GM19193 (cell line): ENCODE data around the gene DHRS7C.

Experiments
- POLR2A ChIP-seq: IDR thresholded peaks from 4 replicates; pipeline ENCODE4 v1.6.1; 2011; ENCODE audit not compliant: insufficient read depth, insufficient read length; ENCODE audit errors: extremely low read depth

DHRS7C gene, protein sequence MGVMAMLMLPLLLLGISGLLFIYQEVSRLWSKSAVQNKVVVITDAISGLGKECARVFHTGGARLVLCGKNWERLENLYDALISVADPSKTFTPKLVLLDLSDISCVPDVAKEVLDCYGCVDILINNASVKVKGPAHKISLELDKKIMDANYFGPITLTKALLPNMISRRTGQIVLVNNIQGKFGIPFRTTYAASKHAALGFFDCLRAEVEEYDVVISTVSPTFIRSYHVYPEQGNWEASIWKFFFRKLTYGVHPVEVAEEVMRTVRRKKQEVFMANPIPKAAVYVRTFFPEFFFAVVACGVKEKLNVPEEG

DNA sequence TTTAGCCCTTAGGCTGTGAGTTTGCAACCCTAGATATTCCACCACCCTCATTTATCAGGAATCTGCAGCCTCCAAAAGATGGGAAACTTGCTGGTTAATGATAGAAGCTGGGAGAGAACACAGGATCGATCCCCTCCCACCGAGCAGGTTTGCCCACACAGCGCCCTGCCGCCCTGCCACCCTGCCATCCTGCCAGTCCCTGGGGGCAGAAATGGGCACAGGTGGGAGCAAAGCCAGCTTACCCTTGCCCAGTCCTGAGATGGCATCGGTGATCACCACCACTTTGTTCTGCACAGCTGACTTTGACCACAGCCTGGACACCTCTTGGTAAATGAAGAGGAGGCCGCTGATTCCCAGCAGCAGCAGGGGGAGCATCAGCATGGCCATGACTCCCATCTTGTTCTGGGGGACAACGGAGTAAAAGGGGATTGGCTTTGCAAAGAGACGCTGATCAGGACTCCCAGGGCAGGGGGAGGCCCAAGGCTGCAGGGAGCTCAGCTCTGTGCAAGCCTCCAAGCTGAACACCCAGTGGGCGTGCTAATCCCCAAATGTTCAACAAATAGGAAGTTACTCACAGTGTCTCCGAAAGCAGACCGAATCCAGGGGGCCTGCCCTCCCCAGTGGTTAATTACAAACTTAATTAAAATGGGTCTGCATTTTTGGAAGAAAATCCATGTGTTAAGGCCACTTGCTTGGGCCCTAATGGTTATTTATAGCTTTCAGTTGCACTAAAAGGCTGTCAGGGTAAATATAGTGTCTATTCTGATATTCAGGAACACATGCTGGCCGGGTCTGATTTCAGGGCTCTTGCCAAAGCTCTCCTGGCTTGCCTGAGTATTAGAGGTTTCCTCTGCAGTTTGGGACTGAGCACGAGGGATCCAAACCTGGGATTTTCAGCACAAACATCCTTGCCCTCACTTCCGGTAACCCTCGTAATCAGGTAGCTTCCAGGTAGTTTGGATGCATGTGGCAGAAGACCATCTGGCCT is at the start of gene DHRS7C:
DHRS7C (minus strand) TSS at position 704 of the 988 bp plus-strand sequence; CDS start at position 396, 308 bp downstream.
- TF ChIP-seq POLR2A: no peak

DNA sequence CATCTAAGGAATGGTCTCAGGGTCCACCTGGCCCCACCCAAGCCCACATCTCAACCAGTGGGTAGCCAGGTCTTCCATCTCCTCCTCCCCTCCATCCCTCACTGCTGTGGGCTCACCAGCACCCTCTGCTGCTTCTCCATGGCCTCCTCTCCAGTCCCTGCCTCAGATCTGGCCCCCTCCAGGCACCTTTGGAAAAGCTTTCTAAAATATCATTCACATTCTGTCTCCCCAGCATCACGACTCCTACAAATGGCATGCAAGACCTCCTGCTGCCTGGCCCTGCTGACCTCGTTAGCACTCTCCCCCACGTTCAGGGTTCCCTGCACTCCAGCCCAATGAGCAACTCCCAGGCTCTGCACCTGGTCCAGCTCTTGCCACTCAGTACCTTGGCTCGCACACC is 48.0 kb upstream of the DHRS7C start:
- TF ChIP-seq POLR2A: no peak

DNA sequence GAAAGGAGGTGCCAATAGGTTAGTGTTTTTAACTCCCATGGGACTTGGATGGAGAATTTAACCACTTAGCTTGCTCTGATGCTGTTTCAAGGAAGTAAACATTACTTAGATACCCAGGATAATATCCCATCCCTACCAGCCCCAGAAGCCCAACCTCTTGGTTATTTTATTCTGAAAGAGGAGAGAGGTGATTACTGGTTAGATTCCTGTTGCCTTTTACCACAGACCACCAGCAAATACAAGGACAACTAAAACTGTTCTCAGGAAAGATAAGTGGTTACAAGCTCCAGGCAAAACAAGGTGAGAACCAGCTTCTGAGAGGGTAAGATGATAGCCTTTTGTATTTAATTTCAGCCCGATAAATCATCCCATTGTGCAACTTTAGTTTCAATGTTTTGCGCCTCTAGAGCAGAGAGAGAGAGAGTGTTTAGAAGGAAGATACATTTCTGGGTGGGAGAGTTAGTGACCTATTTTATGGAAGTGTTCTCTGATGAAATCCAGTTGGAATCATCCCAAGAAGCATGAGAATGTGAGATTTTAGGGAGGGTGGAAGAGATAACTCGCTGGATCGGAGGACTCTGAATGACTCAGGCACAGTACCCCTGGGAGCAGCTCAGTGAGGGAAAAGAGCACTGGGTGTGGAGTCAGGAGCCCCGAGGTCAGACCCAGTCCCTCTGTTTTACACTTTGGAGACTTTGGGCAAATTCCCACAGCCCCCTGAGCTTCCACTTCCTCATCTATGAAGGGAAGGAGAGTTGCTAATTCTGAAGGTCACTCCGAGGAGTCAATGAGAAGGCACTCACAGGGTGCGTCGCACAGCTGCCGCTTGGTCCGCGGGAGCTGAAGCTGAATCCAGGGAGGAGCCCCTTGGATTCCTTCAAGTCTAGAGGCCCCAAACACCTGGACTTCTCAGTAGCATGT is 46.4 kb upstream of the DHRS7C start:
- no peak for TF ChIP-seq POLR2A

DNA sequence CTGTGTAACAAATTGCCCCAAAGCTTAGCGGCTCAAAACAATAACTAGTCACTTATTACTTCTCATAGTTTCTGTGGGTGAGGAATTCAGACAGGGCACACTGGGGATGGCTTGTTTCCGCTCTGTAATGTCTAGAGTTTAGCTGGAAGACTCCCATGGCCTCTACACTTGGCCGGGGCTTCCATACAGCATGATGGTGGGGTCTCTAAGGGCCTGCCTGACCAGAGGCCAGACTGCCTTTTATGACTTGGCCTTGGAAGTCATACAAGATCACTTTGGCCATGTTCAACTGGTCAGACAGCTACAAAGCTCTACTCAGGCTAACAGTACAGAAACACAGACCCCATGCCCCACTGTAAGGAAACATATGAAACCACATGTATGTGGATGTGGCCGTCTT is 42.5 kb upstream of the DHRS7C start:
- TF ChIP-seq POLR2A: no peak

DNA sequence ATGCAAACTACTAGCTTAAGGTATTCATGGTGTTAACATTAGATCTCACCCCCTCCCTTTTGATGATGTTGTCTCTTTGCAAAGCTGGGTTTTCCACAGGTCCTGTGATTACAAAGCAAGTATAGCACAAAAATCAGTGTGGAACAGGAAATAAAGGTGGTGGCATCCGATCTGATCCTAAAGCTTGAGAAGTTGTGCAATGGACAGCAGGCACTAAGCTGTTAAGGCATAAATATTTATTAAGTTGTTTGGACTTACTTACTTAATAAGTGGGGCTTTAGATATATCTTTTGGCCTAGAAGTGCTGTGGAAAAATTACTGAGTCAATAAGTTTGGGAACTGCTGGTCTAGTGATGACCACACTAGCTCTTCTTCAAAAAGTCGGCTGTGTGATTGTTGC is 39.3 kb upstream of the DHRS7C start:
- TF ChIP-seq POLR2A: no peak

DNA sequence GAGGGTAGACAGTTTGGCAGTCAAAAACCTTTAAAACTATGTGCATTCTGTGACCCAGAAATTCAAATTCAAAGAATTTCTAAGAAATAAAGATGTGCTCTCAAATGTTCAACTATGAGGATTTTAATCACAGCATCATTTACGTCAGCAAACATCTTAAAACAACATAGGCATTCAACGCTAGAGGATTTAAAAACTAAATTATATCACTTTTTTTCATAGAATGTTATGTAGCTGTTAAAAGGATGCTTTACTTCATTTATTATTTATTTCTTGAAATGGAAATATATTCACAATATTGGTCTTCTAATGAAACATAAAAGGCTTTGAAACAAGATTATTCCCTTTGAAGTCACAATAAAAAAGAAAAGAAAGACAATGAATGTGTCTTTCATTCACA is 38.0 kb upstream of the DHRS7C start:
- TF ChIP-seq POLR2A: no peak

DNA sequence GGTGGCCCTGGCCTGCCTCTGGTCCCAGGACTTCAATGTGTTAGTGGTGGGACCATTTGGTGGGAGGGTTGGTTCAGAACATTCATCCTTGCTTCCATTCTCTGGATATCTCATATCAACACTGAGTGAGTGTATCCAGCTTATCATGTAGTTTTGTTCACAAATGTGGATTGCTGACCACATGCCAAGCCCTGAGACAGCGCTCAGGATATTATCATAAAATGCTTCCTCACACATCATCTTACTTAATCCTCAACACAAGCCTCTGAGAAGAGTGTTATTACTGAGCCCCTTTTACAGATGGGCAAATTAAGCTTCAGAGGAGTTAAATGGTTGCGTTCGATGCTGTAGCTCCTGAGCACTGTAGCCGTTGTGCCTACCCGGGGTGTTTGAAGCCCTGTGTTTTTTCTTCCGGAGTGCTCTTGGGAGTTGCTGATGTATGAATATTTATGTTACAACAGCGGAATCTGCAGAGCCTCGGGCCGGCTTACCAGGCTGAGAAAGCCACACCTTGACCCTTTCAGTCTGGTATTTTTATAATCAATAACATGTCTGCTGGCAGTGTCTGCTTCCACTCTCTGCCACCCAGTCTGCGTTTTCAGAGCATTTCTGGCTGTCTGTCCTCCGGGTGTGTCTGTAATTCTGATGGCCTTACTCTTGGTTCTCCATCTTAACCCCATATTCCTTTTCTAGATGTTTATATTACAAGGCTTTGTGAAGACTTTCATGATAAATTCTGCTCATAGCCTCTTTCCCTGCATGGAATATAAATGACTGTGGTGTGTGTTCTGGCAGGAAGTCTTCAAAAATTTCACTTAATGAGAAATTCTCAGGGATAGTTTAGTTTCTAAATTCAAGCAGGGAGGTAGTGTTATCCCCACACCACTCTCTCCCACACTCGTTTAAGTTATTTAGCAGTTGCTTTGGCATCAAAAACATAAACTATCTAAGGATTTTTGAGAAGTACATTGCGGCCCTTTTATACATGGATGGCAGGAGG is 37.2 kb upstream of the DHRS7C start:
- no peak for TF ChIP-seq POLR2A

DNA sequence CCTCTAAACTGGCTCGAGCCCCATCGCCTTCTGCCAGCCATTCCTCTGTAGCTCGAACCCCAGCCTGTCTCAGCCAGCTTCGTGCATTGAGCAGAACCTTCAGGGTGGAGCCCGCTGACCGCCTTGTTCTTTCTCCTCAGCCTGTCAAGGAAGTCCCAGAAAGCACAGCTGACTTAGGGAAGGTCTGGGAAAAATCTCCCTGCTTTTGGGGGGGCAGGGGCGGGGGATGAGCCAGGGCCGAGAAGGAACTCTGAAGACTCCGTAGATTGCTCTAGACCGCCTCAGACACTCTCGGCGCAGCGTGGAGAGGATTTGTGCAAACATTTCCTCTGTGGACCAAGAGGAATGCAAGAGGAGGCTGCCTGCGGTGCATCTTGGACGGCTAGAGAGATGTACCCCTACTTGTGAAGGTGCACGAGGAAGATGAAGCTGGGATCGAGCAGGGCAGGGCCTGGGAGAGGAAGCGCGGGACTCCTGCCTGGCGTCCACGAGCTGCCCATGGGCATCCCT is 34.3 kb upstream of the DHRS7C start, which contains the start of gene GLP2R:
GLP2R (plus strand) TSS at position 284 of the 510 bp plus-strand sequence; CDS start at position 424, 140 bp downstream.
- TF ChIP-seq POLR2A: no peak

DNA sequence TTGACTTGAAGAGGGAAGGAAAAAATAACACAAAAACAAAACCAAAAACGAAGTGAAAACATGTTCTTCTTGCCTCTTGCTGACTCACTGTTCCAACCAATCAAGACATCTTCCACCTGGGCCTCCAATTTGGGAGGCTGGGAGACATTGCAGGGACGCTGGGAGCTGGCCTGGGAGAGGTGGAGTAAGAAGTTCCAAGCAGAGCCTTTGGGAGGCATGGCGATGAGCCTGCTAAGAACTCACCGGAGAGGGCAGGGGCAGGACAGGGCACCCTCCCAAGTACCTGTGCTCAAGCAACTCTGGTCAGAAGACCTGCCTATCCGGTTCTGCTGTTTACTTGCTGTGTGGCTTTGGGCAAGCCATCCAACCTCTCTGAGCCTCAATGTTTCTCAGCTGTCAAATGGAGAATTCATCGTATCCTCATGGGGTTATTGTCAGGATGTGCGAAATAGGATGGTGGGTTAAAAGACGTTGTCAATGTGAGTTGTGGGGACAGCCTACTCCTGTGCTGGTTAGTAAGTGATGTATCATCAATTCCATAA is 33.5 kb upstream of the DHRS7C start:
- no peak for TF ChIP-seq POLR2A

DNA sequence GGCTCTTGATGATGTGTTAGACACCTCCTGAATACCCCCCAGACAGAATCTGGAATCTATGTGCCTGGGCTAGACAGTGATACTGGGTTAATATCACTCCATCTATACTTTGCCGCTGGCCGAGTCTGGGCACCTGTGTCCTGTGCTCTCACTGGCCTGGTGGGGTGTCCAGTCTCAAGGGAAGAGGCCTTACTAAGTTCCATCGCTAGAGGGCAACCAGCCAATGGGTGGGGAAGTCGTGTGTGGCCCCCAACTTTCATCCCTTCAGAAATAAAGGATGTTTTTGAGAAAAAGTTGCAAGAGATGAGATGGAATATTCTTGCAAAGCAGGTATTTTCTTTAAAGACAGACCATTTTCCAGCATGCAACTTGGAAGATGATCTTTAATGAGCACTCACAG is 32.7 kb upstream of the DHRS7C start:
- no peak for TF ChIP-seq POLR2A

DNA sequence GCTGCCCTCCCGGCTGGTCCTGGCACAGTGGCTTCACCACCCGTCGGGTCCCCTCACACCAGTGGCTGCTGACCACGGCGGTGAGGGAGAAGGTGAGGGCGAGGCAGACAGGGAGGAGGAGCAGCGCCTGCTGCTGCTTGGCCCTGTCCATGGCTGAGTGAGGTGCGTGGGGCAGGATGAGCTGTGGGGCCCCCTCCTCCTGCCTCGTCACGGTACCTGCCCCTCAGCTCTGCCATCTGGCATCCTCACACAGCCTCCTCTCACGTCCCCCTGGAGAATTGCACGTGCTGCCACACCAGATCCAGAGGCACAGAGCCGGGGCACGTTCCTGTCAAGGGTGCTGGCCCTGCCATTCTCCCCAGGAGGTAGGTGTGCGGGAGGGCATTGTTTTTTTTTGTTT is 30.5 kb upstream of the DHRS7C start, which contains the start of gene GSG1L2:
GSG1L2 (minus strand) TSS at position 159 of the 400 bp plus-strand sequence; CDS start at position 151, 8 bp downstream.
- TF ChIP-seq POLR2A: no peak

DNA sequence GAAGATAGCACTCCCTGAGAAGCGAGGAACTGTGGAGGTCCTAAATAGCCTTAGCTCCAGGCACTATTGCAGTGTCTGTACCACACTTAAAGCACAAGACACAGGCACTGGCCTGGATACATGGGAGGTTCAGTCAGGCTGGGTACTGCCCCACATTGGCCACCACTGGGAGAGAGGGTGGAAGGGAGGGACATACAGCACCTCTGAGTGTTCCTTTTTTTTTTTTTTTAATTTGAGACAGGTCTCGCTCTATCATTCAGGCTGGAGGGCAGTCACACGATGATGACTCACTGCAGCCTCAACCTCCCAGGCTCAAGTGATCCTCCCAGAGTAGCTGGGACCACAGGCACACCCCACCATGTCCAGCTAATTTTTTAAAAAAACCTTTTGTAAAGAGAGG is 29.1 kb upstream of the DHRS7C start:
- no peak for TF ChIP-seq POLR2A

DNA sequence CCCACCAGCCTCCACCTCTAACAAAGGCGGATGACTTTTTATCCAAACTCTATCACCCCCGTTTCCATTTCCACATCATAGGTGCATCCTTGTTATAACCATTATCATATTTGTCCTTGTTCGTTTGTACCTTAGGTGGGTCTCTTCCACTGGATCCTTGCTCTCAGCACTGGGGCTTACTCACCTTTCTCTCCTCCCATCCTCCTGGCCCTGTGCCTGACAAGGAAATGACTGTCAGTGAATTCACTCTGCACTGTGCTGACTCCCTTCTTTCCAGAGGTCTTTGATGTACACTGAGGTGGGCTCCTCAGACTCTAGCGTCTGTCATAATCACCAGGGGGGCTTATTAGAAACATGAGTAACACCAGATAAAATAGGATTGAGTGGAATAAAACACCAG is 27.4 kb upstream of the DHRS7C start:
- TF ChIP-seq POLR2A: no peak
